K562 (cell line): ENCODE data around the gene OR5J2. TPM values are rescaled to one million over a fixed set of nuclear protein-coding genes. Genes with fewer than 3 reads are reported as not detected.
"Not testable (repeated sequence)": the region's sequence is repeated elsewhere in the genome, so short reads cannot be mapped to it uniquely, and the experiment has no call there.

ENCODE experiments used
- ATAC-seq: fragments of 200-7000 bp; cut with Tn5 transposase; 3 replicates; pipeline ENCODE4 v1.9.1; 2020; ENCODE audit warnings: moderate library complexity
- BruUV-seq: library from RNA; stranded (reverse); fragments of 400-500 nt; replicated peaks from 2 replicates; lab custom pipeline; 2021; lab: Mats Ljungman, UMichigan
- CTCF ChIA-PET: fragments of 300-600 bp; formaldehyde crosslinking; extraction: SDS; loops from one replicate; lab custom pipeline; 2021; ENCODE audit warnings: low intra/inter-chr PET ratio; lab: Yijun Ruan, JAX
- POLR2A ChIA-PET: fragments of 300-600, 350-650 bp; sonication (Branson Sonifier 250); formaldehyde crosslinking; extraction: SDS; loops from one replicate; lab custom pipeline; 2021; ENCODE audit warnings: antibody characterized with exemption, inconsistent platforms; lab: Yijun Ruan, JAX
- DNase-seq, 4 experiments: peaks; one replicate each; pipeline versions ENCODE4 v3.0.0 to v3.0.0-alpha.2; 2011 to 2018; ENCODE audit warnings: low spot score in 3 of 4, mixed read lengths in 3 of 4; ENCODE audit errors: extremely low read depth in 1 of 4
- FAIRE-seq: peaks from 2 replicates; lab custom pipeline; 2011; peaks lifted over from hg19 to GRCh38; lab: Jason Lieb, UNC
- H2AFZ ChIP-seq: 2 replicates; pipeline ENCODE4 v1.6.0; 2011; ENCODE audit warnings: low read depth, low read length, control low read depth, inconsistent platforms
- H3K27ac ChIP-seq: fragments of 200-600 bp; 3 replicates; pipeline ENCODE4 v1.8.0; 2011; ENCODE audit warnings: low read depth, mild to moderate bottlenecking, control low read depth, inconsistent platforms, low read length, moderate library complexity, mixed read lengths; ENCODE audit errors: extremely low read depth
- H3K27me3 ChIP-seq, 2 experiments: fragments of 300-600 bp in 1 of 2; 2 replicates in 1 of 2; 3 replicates in 1 of 2; pipeline versions ENCODE4 v1.6.0 to v1.8.0; 2011; ENCODE audit warnings: inconsistent platforms in 2 of 2, low read length in 2 of 2, mild to moderate bottlenecking in 1 of 2, mixed read lengths in 1 of 2, moderate library complexity in 1 of 2; ENCODE audit not compliant: control insufficient read depth in 2 of 2, insufficient read depth in 2 of 2
- H3K36me3 ChIP-seq: fragments of 300-600 bp; 3 replicates; pipeline ENCODE4 v1.8.0; 2011; ENCODE audit warnings: mild to moderate bottlenecking, low read length, inconsistent platforms; ENCODE audit not compliant: control insufficient read depth, insufficient read depth
- H3K4me1 ChIP-seq, 2 experiments: fragments of 200-600 bp in 1 of 2; replicated peaks in 1 of 2; 2 replicates in 1 of 2; 3 replicates in 1 of 2; pipeline versions ENCODE4 v1.5.1 to v1.8.0; 2011; ENCODE audit warnings: inconsistent platforms in 2 of 2, low read length in 2 of 2, mild to moderate bottlenecking in 1 of 2, mixed read lengths in 1 of 2, moderate library complexity in 1 of 2; ENCODE audit not compliant: control insufficient read depth in 2 of 2, insufficient read depth in 2 of 2
- H3K4me2 ChIP-seq: 2 replicates; pipeline ENCODE4 v1.6.1; 2011; ENCODE audit warnings: low read length, control low read depth, inconsistent platforms, mixed read lengths; ENCODE audit not compliant: insufficient read depth
- H3K4me3 ChIP-seq: fragments of 200-600 bp; sonication (generic), shearing (Covaris generic); 2 replicates; pipeline ENCODE4 v1.5.1; 2016; ENCODE audit warnings: control low read depth, inconsistent platforms
- H3K79me2 ChIP-seq: fragments of 200-600 bp; 3 replicates; pipeline ENCODE4 v1.8.0; 2011; ENCODE audit warnings: low read length, inconsistent platforms; ENCODE audit not compliant: control insufficient read depth, insufficient read depth
- H3K9ac ChIP-seq, 2 experiments: 2 replicates each; pipeline versions ENCODE4 v1.6.0 to v1.6.1; 2011; ENCODE audit warnings: low read depth in 2 of 2, low read length in 2 of 2, control low read depth in 1 of 2, inconsistent platforms in 1 of 2, mild to moderate bottlenecking in 1 of 2, mixed read lengths in 1 of 2; ENCODE audit not compliant: insufficient read depth in 1 of 2
- H3K9me1 ChIP-seq: one replicate; pipeline ENCODE4 v1.6.0; 2011; ENCODE audit warnings: inconsistent platforms, mild to moderate bottlenecking, low read length, moderate library complexity; ENCODE audit not compliant: control insufficient read depth, insufficient read depth
- H3K9me3 ChIP-seq: replicated peaks from 2 replicates; pipeline ENCODE4 v1.5.1; 2011; ENCODE audit warnings: low read depth, low read length, inconsistent platforms; ENCODE audit not compliant: control insufficient read depth, insufficient read depth
- H4K20me1 ChIP-seq: replicated peaks from 2 replicates; pipeline ENCODE4 v1.6.1; 2011; ENCODE audit warnings: low read length, inconsistent platforms, mixed read lengths; ENCODE audit not compliant: control insufficient read depth, insufficient read depth
- BRD4 ChIP-seq: fragments of 200-600 bp; sonication (generic); IDR thresholded peaks from 2 replicates; pipeline ENCODE4 v1.6.1; 2017; ENCODE audit warnings: inconsistent platforms
- DMBX1 ChIP-seq: fragments of 250-450 bp; sonication (Bioruptor Pico); IDR thresholded peaks from 2 replicates; pipeline ENCODE4 v1.8.0; 2022; ENCODE audit warnings: inconsistent platforms, mild to moderate bottlenecking, moderate library complexity, borderline replicate concordance
- WGBS: fragments of 100-300 bp; shearing (Covaris generic); methylation state at CpG from one replicate; pipeline ENCODE4 v1.1.6; 2016; ENCODE audit warnings: low coverage, mixed read lengths; ENCODE audit not compliant: insufficient coverage; ENCODE audit errors: missing lambda C conversion rate; 5-methylcytosine and 5-hydroxymethylcytosine counted together
- in situ Hi-C: fragments of 300-500 bp; cut with MboI; formaldehyde crosslinking; loops from 4 replicates; pipeline ENCODE4 v1.15.0; 2018; ENCODE audit warnings: inconsistent platforms, mixed read lengths
- intact Hi-C: fragments of 100-400 bp; cut with micrococcal nuclease; formaldehyde crosslinking; loops from 2 replicates; pipeline ENCODE4 v1.14.2; 2022
- polyA plus RNA-seq, 8 experiments: library from polyadenylated mRNA; depleted of rRNA in 4 of 8; stranded (reverse) in 5 of 8; unstranded in 3 of 8; fragments of >200 nt; fragmentation: Nextera tagmentation in 2 of 8; fragmentation: Illumina TruSeq in 1 of 8; extraction: Ambion mirVana in 2 of 8; extraction: Trizol in 1 of 8; gene quantifications; 2 replicates each; pipeline versions ENCODE4 v1.2.1 to v1.2.3, GENCODE V29; 2011 to 2014; ENCODE audit warnings: inconsistent platforms in 1 of 8, missing spikeins in 1 of 8
- total RNA-seq, 7 experiments: library from RNA; depleted of rRNA in 6 of 7; stranded (reverse); fragments of >200 nt in 6 of 7; fragmentation: Illumina TruSeq in 2 of 7; extraction: Trizol in 2 of 7; gene quantifications; 2 replicates each; pipeline versions ENCODE4 v1.2.1 to v1.2.3, GENCODE V29; 2011 to 2021; ENCODE audit warnings: low replicate concordance in 1 of 7

OR5J2 gene
- total and polyA plus RNA-seq, 9 of the 15 experiments (the other 6 are each of a cell fraction or from before 2014, with no cell fraction given), result not detected

GRCh38 chr11:56143681-56144080 is 32.7 kb upstream of the OR5J2 start:
- 0% methylated on average over 4 of the region's 30 CpGs for WGBS

GRCh38 chr11:56151376-56151775 is 25.0 kb upstream of the OR5J2 start:
- no peaks in the 10 kb centered on the region for H4K20me1 ChIP-seq
- no peaks in the 10 kb centered on the region for H3K36me3 ChIP-seq
- ChIA-PET POLR2A (no interaction called here), CTCF (no interaction called here)
- in situ Hi-C loops, result no loop called here
- no peak for DNase-seq
- H3K4me2 ChIP-seq, result no peak overlapping the region
- 0% methylated on average over 1 of the region's 1 CpG for WGBS
- H2AFZ ChIP-seq, result no peak overlapping the region
- no peak for TF ChIP-seq BRD4
- peak; percentile 75; the same call in 1 of the 2 replicates for TF ChIP-seq DMBX1 (CRISPR knock-in tag)
- H3K27ac ChIP-seq, result no peak overlapping the region
- H3K27me3 ChIP-seq, result no peaks in the 10 kb centered on the region
- peaks cover 2% of the 10 kb centered on the region; the same call in 1 of the 2 replicates for H3K9me3 ChIP-seq
- no peak overlapping the region for H3K4me3 ChIP-seq
- no peak overlapping the region for H3K9ac ChIP-seq
- no peak for ATAC-seq
- H3K4me1 ChIP-seq, result no peaks in the 10 kb centered on the region
- intact Hi-C loops, result no loop called here
- no peaks in the 10 kb centered on the region for H3K79me2 ChIP-seq
- BruUV-seq, result no TSS peak
- H3K9me1 ChIP-seq, result no peaks in the 10 kb centered on the region
- FAIRE-seq, result no peak

More at GRCh38 chr11:56143681-56144080, 32.7 kb upstream of the OR5J2 start:
- ATAC-seq, H3K4me2 ChIP-seq, H2AFZ ChIP-seq, CTCF ChIA-PET, FAIRE-seq, in situ Hi-C loops, H3K4me3 ChIP-seq, H4K20me1 ChIP-seq, DNase-seq, H3K9me3 ChIP-seq, H3K27ac ChIP-seq, H3K36me3 ChIP-seq, H3K9ac ChIP-seq, POLR2A ChIA-PET, H3K79me2 ChIP-seq, H3K9me1 ChIP-seq, H3K27me3 ChIP-seq, intact Hi-C loops, H3K4me1 ChIP-seq, BruUV-seq: not testable (repeated sequence)
